SK-N-SH (cell line): Measurements from ENCODE around the gene ZDHHC18. TPM values are rescaled to one million over a fixed set of nuclear protein-coding genes. Genes with fewer than 3 reads are reported as not detected.
A peak's percentile ranks its signal among the peaks of the same experiment; 100 is the strongest.

Experiments
- CTCF ChIA-PET: fragments of 300-600, 350-600 bp; formaldehyde crosslinking; extraction: SDS; loops from one replicate; lab custom pipeline; 2021; lab: Yijun Ruan, JAX
- POLR2A ChIA-PET: fragments of 350-600 bp; sonication (Branson Sonifier 250); formaldehyde crosslinking; extraction: SDS; loops from one replicate; lab custom pipeline; 2020; ENCODE audit warnings: antibody characterized with exemption, inconsistent platforms; lab: Yijun Ruan, JAX
- DNase-seq: peaks from one replicate; pipeline ENCODE4 v3.0.0; 2012
- H2AFZ ChIP-seq: fragments of 200-600 bp; sonication (generic); 2 replicates; pipeline ENCODE4 v1.8.1; 2016; ENCODE audit warnings: antibody characterized with exemption, mild to moderate bottlenecking, low read depth
- H3F3A ChIP-seq: fragments of 200-600 bp; sonication (generic); replicated peaks from 2 replicates; pipeline ENCODE3; 2016; ENCODE audit warnings: antibody characterized with exemption, mild to moderate bottlenecking; ENCODE audit not compliant: insufficient read depth
- H3K27ac ChIP-seq, 2 experiments: fragments of 200-500 bp in 1 of 2; fragments of 200-600 bp in 1 of 2; sonication (Bioruptor generic) in 1 of 2; sonication (generic), shearing (Covaris generic) in 1 of 2; 2 replicates each; pipeline versions ENCODE4 v1.5.1 to v1.6.1; 2014 to 2016; ENCODE audit warnings: low read depth in 2 of 2, inconsistent platforms in 1 of 2, low read length in 1 of 2, mild to moderate bottlenecking in 1 of 2, mixed read lengths in 1 of 2
- H3K27me3 ChIP-seq: fragments of 200-600 bp; sonication (generic), shearing (Covaris generic); 2 replicates; pipeline ENCODE4 v1.6.1; 2016; ENCODE audit warnings: mixed run types; ENCODE audit not compliant: insufficient read depth
- H3K36me3 ChIP-seq, 2 experiments: fragments of 200-500 bp in 1 of 2; fragments of 200-600 bp in 1 of 2; sonication (Bioruptor generic) in 1 of 2; sonication (generic) in 1 of 2; replicated peaks in 1 of 2; 2 replicates each; pipeline versions ENCODE3 to v1.5.1; 2014 to 2016; ENCODE audit warnings: low read length in 1 of 2, mild to moderate bottlenecking in 1 of 2; ENCODE audit not compliant: insufficient read depth in 2 of 2, control insufficient read depth in 1 of 2
- H3K4me1 ChIP-seq, 2 experiments: fragments of 200-500 bp in 1 of 2; fragments of 200-600 bp in 1 of 2; sonication (Bioruptor generic) in 1 of 2; sonication (generic), shearing (Covaris generic) in 1 of 2; 2 replicates each; pipeline versions ENCODE4 v1.5.1 to v1.6.1; 2014 to 2016; ENCODE audit warnings: low read depth in 1 of 2, low read length in 1 of 2, mixed run types in 1 of 2; ENCODE audit not compliant: insufficient read depth in 2 of 2, control insufficient read depth in 1 of 2
- H3K4me2 ChIP-seq: fragments of 200-600 bp; sonication (generic), shearing (Covaris generic); 2 replicates; pipeline ENCODE4 v1.6.1; 2017; ENCODE audit warnings: mixed run types
- H3K4me3 ChIP-seq, 2 experiments: fragments of 200-500 bp in 1 of 2; fragments of 200-600 bp in 1 of 2; sonication (Bioruptor generic) in 1 of 2; sonication (generic), shearing (Covaris generic) in 1 of 2; 2 replicates each; pipeline versions ENCODE4 v1.5.1 to v1.8.1; 2014 to 2016; ENCODE audit warnings: low read depth in 2 of 2, inconsistent platforms in 1 of 2, low read length in 1 of 2, mild to moderate bottlenecking in 1 of 2, mixed read lengths in 1 of 2, moderate library complexity in 1 of 2
- H3K79me2 ChIP-seq: fragments of 200-600 bp; sonication (generic); 2 replicates; pipeline ENCODE4 v1.8.1; 2017; ENCODE audit warnings: mild to moderate bottlenecking; ENCODE audit not compliant: insufficient read depth
- H3K9ac ChIP-seq: fragments of 200-600 bp; sonication (generic); 2 replicates; pipeline ENCODE4 v1.6.1; 2017; ENCODE audit warnings: mixed run types
- H3K9me2 ChIP-seq: fragments of 200-600 bp; sonication (generic); 2 replicates; pipeline ENCODE4 v1.6.1; 2017; ENCODE audit warnings: mixed run types
- H3K9me3 ChIP-seq: fragments of 200-600 bp; sonication (generic); 2 replicates; pipeline ENCODE4 v1.6.1; 2017; ENCODE audit warnings: mixed run types, mild to moderate bottlenecking, moderate library complexity
- H4K20me1 ChIP-seq: fragments of 200-600 bp; sonication (generic); 2 replicates; pipeline ENCODE4 v1.6.1; 2017; ENCODE audit warnings: mild to moderate bottlenecking, mixed run types; ENCODE audit not compliant: insufficient read depth
- CHD2 ChIP-seq: fragments of 150-350 bp; IDR thresholded peaks from 2 replicates; pipeline ENCODE4 v1.6.1; 2018; ENCODE audit warnings: low read length; ENCODE audit not compliant: partially characterized antibody
- CTCF ChIP-seq: fragments of 200-600 bp; sonication (generic); IDR thresholded peaks from 2 replicates; pipeline ENCODE4 v1.6.1; 2017; ENCODE audit warnings: antibody characterized with exemption, mild to moderate bottlenecking, moderate library complexity
- EP300 ChIP-seq, 2 experiments: IDR thresholded peaks; 2 replicates each; pipeline versions ENCODE4 v1.4.0 to v1.6.1; 2012; ENCODE audit warnings: borderline replicate concordance in 1 of 2, low read depth in 1 of 2, low read length in 1 of 2
- FOXJ3 ChIP-seq: sonication (generic); formaldehyde crosslinking; IDR thresholded peaks from 2 replicates; pipeline ENCODE4 v1.5.1; 2020; ENCODE audit warnings: mild to moderate bottlenecking, missing genetic modification reagents
- FOXM1 ChIP-seq: IDR thresholded peaks from 2 replicates; pipeline ENCODE4 v1.4.0; 2012; ENCODE audit warnings: low read depth, mild to moderate bottlenecking
- GABPA ChIP-seq: IDR thresholded peaks from 2 replicates; pipeline ENCODE4 v1.4.0; 2012; ENCODE audit warnings: low read depth, mild to moderate bottlenecking
- IRF3 ChIP-seq: fragments of 150-350 bp; IDR thresholded peaks from 2 replicates; pipeline ENCODE4 v1.6.1; 2016; ENCODE audit warnings: mild to moderate bottlenecking, low read depth, low read length
- MAX ChIP-seq: IDR thresholded peaks from 2 replicates; pipeline ENCODE4 v1.4.0; 2012; ENCODE audit warnings: low read depth
- NFIC ChIP-seq: IDR thresholded peaks from 2 replicates; pipeline ENCODE4 v1.4.0; 2012; ENCODE audit warnings: borderline replicate concordance
- NRF1 ChIP-seq: IDR thresholded peaks from 2 replicates; pipeline ENCODE4 v1.6.1; 2012; ENCODE audit warnings: low read depth, mild to moderate bottlenecking, low read length
- PBX3 ChIP-seq: IDR thresholded peaks from 2 replicates; pipeline ENCODE4; 2012
- RCOR1 ChIP-seq: fragments of 150-350 bp; IDR thresholded peaks from 2 replicates; pipeline ENCODE4 v1.6.1; 2017; ENCODE audit warnings: antibody characterized with exemption, low read length
- RXRA ChIP-seq: IDR thresholded peaks from 2 replicates; pipeline ENCODE4 v1.4.0; 2012; ENCODE audit warnings: low read depth, mild to moderate bottlenecking, borderline replicate concordance
- SMC3 ChIP-seq: IDR thresholded peaks from 2 replicates; pipeline ENCODE4 v1.6.1; 2012; ENCODE audit warnings: low read depth, low read length, improper control_type of control experiment
- TCF12 ChIP-seq: IDR thresholded peaks from 2 replicates; pipeline ENCODE4 v1.4.0; 2012
- USF1 ChIP-seq: IDR thresholded peaks from 2 replicates; pipeline ENCODE4 v1.4.0; 2012; ENCODE audit warnings: low read depth, borderline replicate concordance
- USF2 ChIP-seq: fragments of 150-350 bp; IDR thresholded peaks from 2 replicates; pipeline ENCODE4 v1.6.1; 2017; ENCODE audit warnings: antibody characterized with exemption, low read length, low read depth, borderline replicate concordance
- YY1 ChIP-seq: IDR thresholded peaks from 2 replicates; pipeline ENCODE4 v1.4.0; 2012; ENCODE audit warnings: low read depth, mild to moderate bottlenecking
- WGBS: methylation state at CpG from one replicate; pipeline ENCODE4 v1.1.6; 2017; ENCODE audit warnings: low lambda C conversion rate; 5-methylcytosine and 5-hydroxymethylcytosine counted together
- polyA plus RNA-seq, 3 experiments: library from polyadenylated mRNA; depleted of rRNA; stranded (reverse); fragments of >200 nt; gene quantifications; 2 replicates each; pipeline ENCODE4 v1.2.3, GENCODE V29; 2012

ZDHHC18 gene
- polyA plus RNA-seq, 1 of the 3 experiments (the other 2 are of a cell fraction): 33.0 TPM

GRCh38 chr1:26863685-26864077, 37.2 kb downstream of the ZDHHC18 start:
- DNase-seq: no peak
- no peak overlapping the region for H3K4me3 ChIP-seq
- H3K79me2 ChIP-seq: no peaks in the 10 kb centered on the region
- ChIA-PET CTCF (interaction anchor here (0.6 to 1.2 kb wide), 4 partner anchors 14 to 276 kb away, joined by 3 to 4 read pairs (median 4); no protein-coding TSS in a partner anchor), POLR2A (no interaction called here)
- no peaks in the 10 kb centered on the region for H3K9me2 ChIP-seq
- TF ChIP-seq NFIC (no peak), TCF12 (no peak), CTCF (no peak), GABPA (no peak), SMC3 (no peak), MAX (no peak), CHD2 (no peak), PBX3 (no peak), RCOR1 (no peak), FOXM1 (no peak), IRF3 (no peak), RXRA (no peak), USF1 (no peak), FOXJ3 (no peak), YY1 (no peak), EP300 (IDR thresholded peaks at IDR 0.05; ENCODE audit: borderline replicate concordance in 1 of 2, low read depth in 1 of 2, low read length in 1 of 2) (no peak), USF2 (no peak), NRF1 (no peak)
- no peak overlapping the region for H3K9ac ChIP-seq
- H3K36me3 ChIP-seq: no peaks in the 10 kb centered on the region
- H3K9me3 ChIP-seq: no peaks in the 10 kb centered on the region
- H3K4me2 ChIP-seq: peak overlapping the region; percentile 98; the same call in 1 of the 2 replicates
- H4K20me1 ChIP-seq: no peaks in the 10 kb centered on the region
- H3K27me3 ChIP-seq: no peaks in the 10 kb centered on the region
- H3K4me1 ChIP-seq: peaks cover 6 to 7% of the 10 kb centered on the region in 2 experiments; a peak in 2 of 4 replicates
- no peak overlapping the region for H2AFZ ChIP-seq
- H3K27ac ChIP-seq: no peak overlapping the region
- WGBS: 95% methylated on average over 10 of the region's 20 CpGs
- H3F3A ChIP-seq: peaks cover 16% of the 10 kb centered on the region
